Activated CD8-positive, alpha-beta T cell treated with anti-CD3 and anti-CD28 coated beads for 36 hours (primary cell): ENCODE measurements around the gene OSMR. TPM values are rescaled to one million over a fixed set of nuclear protein-coding genes. Genes with fewer than 3 reads are reported as not detected.
"Not testable (repeated sequence)": the region's sequence is repeated elsewhere in the genome, so short reads cannot be mapped to it uniquely, and the experiment has no call there.

Source experiments
- ATAC-seq: fragments of 200-7000 bp; cut with Tn5 transposase; one replicate; pipeline ENCODE4 v1.10.0; 2021; ENCODE audit warnings: mild to moderate bottlenecking, moderate library complexity
- CTCF ChIA-PET: fragments of 350-600 bp; sonication (Branson Sonifier 250); formaldehyde crosslinking; loops from one replicate; lab custom pipeline; 2021; ENCODE audit warnings: antibody characterized with exemption; lab: Charles Lee
- POLR2A ChIA-PET: fragments of 350-600 bp; sonication (Branson Sonifier 250); formaldehyde crosslinking; loops from one replicate; lab custom pipeline; 2021; ENCODE audit warnings: antibody characterized with exemption; lab: Charles Lee
- DNase-seq: peaks from one replicate; pipeline ENCODE4 v3.0.0-alpha.2; 2020
- H3K27ac Mint-ChIP-seq: one replicate; pipeline ENCODE4 v1.8.0; 2021; ENCODE audit warnings: mild to moderate bottlenecking, mixed read lengths
- H3K27me3 Mint-ChIP-seq: one replicate; pipeline ENCODE4 v1.8.0; 2021; ENCODE audit warnings: mixed read lengths
- H3K36me3 Mint-ChIP-seq: one replicate; pipeline ENCODE4 v1.8.0; 2021; ENCODE audit warnings: low read depth, mixed read lengths
- H3K4me1 Mint-ChIP-seq: one replicate; pipeline ENCODE4 v1.8.0; 2021; ENCODE audit warnings: low read depth, mixed read lengths
- H3K4me3 Mint-ChIP-seq: one replicate; pipeline ENCODE4 v1.8.0; 2021; ENCODE audit warnings: mild to moderate bottlenecking, moderate library complexity, mixed read lengths
- H3K9me3 Mint-ChIP-seq: one replicate; pipeline ENCODE4 v1.8.0; 2021; ENCODE audit warnings: mixed read lengths
- intact Hi-C: fragments of 100-400 bp; cut with micrococcal nuclease; formaldehyde crosslinking; loops from one replicate; pipeline ENCODE4 v1.10.0; 2022
- total RNA-seq, 2 experiments: library from RNA; stranded (reverse); gene quantifications; one replicate each; pipeline ENCODE4 v1.2.3, GENCODE V29; 2021
- TF ChIP-seq, protein P1 (sequence below): fragments of 200-600 bp; IDR thresholded peaks from one replicate; pipeline ENCODE4 v1.8.0; 2022; ENCODE audit warnings: antibody characterized with exemption, mild to moderate bottlenecking

Gene OSMR
- total RNA-seq, 2 experiments from 2014 or later = not detected

- POLR2A ChIA-PET = no interaction called here
- H3K27me3 Mint-ChIP-seq = peaks cover 9% of the 10 kb centered on the region
- H3K36me3 Mint-ChIP-seq = no peaks in the 10 kb centered on the region
- DNase-seq (no peak), ATAC-seq (no peak)
- TF ChIP-seq, protein P1, sequence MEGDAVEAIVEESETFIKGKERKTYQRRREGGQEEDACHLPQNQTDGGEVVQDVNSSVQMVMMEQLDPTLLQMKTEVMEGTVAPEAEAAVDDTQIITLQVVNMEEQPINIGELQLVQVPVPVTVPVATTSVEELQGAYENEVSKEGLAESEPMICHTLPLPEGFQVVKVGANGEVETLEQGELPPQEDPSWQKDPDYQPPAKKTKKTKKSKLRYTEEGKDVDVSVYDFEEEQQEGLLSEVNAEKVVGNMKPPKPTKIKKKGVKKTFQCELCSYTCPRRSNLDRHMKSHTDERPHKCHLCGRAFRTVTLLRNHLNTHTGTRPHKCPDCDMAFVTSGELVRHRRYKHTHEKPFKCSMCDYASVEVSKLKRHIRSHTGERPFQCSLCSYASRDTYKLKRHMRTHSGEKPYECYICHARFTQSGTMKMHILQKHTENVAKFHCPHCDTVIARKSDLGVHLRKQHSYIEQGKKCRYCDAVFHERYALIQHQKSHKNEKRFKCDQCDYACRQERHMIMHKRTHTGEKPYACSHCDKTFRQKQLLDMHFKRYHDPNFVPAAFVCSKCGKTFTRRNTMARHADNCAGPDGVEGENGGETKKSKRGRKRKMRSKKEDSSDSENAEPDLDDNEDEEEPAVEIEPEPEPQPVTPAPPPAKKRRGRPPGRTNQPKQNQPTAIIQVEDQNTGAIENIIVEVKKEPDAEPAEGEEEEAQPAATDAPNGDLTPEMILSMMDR = no peak
- H3K9me3 Mint-ChIP-seq = no peaks in the 10 kb centered on the region
- H3K27ac Mint-ChIP-seq = no peak overlapping the region
- CTCF ChIA-PET = no interaction called here
- intact Hi-C loops = no loop called here
- no peak overlapping the region for H3K4me3 Mint-ChIP-seq
- no peaks in the 10 kb centered on the region for H3K4me1 Mint-ChIP-seq
These were observed 10.8 kb downstream of the OSMR start for GRCh38 chr5:38856660-38857059.

DNA sequence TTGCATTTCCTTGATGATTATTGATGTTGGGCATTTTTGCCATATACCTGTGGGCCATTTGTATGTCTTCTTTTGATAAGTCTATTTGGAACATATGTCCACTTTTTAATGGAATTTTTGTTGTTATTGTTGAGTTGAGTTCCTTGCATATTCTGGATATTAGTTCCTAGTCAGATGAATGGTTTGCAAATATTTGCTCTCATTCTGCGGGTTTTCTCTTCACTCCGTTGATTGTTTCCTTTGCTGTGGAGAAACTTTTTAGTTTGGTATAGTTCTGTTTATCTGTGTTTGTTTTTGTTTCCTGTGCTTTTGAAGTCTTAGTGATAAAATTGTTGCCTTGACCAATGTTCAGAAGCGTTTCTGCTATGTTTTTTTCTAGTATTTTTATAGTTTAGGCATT is 13.0 kb downstream of the OSMR start:
- DNase-seq (no peak), ATAC-seq (no peak)
- Mint-ChIP-seq H3K4me1 (no peaks in the 10 kb centered on the region), H3K27me3 (peaks cover 6% of the 10 kb centered on the region), H3K4me3 (no peak overlapping the region), H3K27ac (no peak overlapping the region), H3K9me3 (peaks cover 2% of the 10 kb centered on the region), H3K36me3 (no peaks in the 10 kb centered on the region)
- TF ChIP-seq, protein P1 = no peak
- intact Hi-C loops = no loop called here
- ChIA-PET CTCF (no interaction called here), POLR2A (no interaction called here)

GRCh38 chr5:38861986-38862770 is 16.4 kb downstream of the OSMR start:
- H3K4me3 Mint-ChIP-seq, ATAC-seq, intact Hi-C loops, H3K36me3 Mint-ChIP-seq, CTCF ChIA-PET, H3K27ac Mint-ChIP-seq, POLR2A ChIA-PET, H3K4me1 Mint-ChIP-seq, H3K27me3 Mint-ChIP-seq, DNase-seq: not testable (repeated sequence)
- peaks cover 11% of the 10 kb centered on the region for H3K9me3 Mint-ChIP-seq

GRCh38 chr5:38866362-38867031 is 20.7 kb downstream of the OSMR start:
- ChIA-PET CTCF (interaction anchor here (1.6 kb wide), 1 partner anchor 55 kb away, joined by 4 read pairs; no protein-coding TSS in a partner anchor), POLR2A (no interaction called here)
- ATAC-seq = no peak
- Mint-ChIP-seq H3K4me3 (no peak overlapping the region), H3K9me3 (peaks cover 11% of the 10 kb centered on the region), H3K4me1 (no peaks in the 10 kb centered on the region), H3K36me3 (no peaks in the 10 kb centered on the region), H3K27ac (no peak overlapping the region), H3K27me3 (peaks cover 10% of the 10 kb centered on the region)
- no peak for DNase-seq
- intact Hi-C loops = no loop called here
- TF ChIP-seq, protein P1 = no peak

GRCh38 chr5:38867032-38867398 is 21.2 kb downstream of the OSMR start:
- POLR2A ChIA-PET = no interaction called here
- ATAC-seq (no peak), DNase-seq (no peak)
- CTCF ChIA-PET = interaction anchor here (1.6 kb wide), 1 partner anchor 55 kb away, joined by 4 read pairs; no protein-coding TSS in a partner anchor
- Mint-ChIP-seq H3K4me3 (no peak overlapping the region), H3K36me3 (no peaks in the 10 kb centered on the region), H3K9me3 (peaks cover 11% of the 10 kb centered on the region), H3K27ac (no peak overlapping the region), H3K27me3 (peaks cover 11% of the 10 kb centered on the region), H3K4me1 (no peaks in the 10 kb centered on the region)
- TF ChIP-seq, protein P1 = no peak
- intact Hi-C loops = no loop called here
